Activated CD8-positive, alpha-beta memory T cell treated with anti-CD3 and anti-CD28 coated beads for 36 hours (primary cell): ENCODE data around the gene CASD1. TPM values are rescaled to one million over a fixed set of nuclear protein-coding genes. Genes with fewer than 3 reads are reported as not detected.

Source experiments
- CTCF ChIA-PET: fragments of 350-600 bp; sonication (Branson Sonifier 250); formaldehyde crosslinking; loops from one replicate; lab custom pipeline; 2021; ENCODE audit warnings: antibody characterized with exemption; lab: Charles Lee
- POLR2A ChIA-PET: fragments of 350-600 bp; sonication (Branson Sonifier 250); formaldehyde crosslinking; loops from one replicate; lab custom pipeline; 2021; ENCODE audit warnings: antibody characterized with exemption; lab: Charles Lee
- total RNA-seq, 2 experiments: library from RNA; stranded (reverse); gene quantifications; one replicate each; pipeline ENCODE4 v1.2.3, GENCODE V29; 2021

The CASD1 gene
- total RNA-seq, 2 experiments from 2014 or later, result 17.2 to 20.7 TPM

DNA sequence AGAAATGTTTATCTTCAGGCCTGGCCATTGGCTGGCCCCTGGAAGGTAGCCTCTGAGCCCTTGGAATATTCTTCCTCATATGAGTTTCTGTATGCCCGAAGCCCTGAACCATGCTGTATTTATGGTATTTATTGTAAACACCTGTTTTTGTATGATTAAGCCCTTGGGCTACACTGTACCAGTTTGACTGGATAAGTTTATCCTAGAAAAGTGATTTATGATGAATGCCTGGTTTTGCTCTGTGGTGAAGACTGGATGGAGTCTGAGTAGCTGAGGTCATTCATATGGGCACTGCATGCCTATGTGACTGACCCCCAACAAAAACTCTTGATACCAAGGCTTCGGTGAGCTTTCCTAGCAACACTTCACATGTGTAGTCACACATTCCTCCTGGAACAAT lies 66.7 kb downstream of the CASD1 start:
- POLR2A ChIA-PET, result no interaction called here
- CTCF ChIA-PET, result no interaction called here

DNA sequence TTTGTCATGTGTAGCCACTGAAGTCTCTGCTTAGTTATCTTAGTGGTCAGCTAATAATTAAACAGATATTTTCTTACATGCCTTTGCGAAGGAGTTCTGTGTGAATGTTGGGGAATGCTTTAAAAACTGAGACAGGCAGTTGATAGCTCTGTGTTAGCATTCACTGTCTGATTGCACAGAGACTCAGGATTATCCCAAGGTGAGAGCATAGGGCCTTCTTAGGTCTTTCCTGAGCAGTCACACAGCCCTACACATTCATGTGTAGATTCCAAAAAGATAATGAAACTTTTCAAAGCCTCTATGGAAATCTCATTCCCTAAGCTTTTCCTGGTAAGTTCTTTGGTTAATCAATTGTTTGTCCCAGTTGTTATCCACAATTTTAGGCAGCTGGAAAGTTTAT lies 67.7 kb downstream of the CASD1 start:
- ChIA-PET POLR2A (no interaction called here), CTCF (no interaction called here)

DNA sequence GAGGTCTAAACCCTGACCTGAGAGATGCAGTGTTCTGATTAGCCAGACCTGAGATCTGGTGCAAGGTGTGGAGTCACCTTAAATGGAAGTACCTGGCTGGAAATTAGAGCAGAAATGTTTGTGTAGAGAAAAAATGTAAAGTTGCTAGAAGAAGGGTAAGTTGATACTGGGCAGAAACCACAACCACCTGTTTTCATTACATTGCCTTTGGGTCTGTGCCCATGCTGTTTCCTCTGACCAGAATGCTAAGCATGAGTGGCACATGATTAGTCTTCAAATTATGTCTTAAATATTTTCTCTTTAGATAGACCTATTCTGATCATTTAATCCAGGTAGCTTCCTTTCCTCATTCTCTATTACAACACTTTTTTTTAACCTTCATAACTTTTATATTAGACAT lies 69.0 kb downstream of the CASD1 start:
- POLR2A ChIA-PET, result no interaction called here
- CTCF ChIA-PET, result no interaction called here

DNA sequence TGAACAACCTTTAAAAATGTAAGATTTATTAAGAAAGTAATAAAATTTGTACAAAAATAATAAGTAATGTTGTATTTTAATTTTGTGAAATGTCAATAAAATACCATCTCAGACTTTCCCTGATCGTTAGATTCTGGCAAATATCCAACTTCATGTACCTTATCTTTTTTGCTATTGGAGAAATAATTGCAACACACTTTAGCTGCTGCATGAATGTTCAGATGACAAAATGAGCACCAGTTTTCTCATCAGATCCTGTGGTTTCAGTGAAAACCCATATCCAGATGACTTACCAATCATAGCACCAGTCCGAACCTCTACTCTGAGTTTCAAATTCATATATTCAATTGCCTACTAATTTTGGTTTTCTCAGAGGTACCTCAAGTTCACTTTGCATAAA lies 69.9 kb downstream of the CASD1 start:
- CTCF ChIA-PET, result no interaction called here
- POLR2A ChIA-PET, result no interaction called here

DNA sequence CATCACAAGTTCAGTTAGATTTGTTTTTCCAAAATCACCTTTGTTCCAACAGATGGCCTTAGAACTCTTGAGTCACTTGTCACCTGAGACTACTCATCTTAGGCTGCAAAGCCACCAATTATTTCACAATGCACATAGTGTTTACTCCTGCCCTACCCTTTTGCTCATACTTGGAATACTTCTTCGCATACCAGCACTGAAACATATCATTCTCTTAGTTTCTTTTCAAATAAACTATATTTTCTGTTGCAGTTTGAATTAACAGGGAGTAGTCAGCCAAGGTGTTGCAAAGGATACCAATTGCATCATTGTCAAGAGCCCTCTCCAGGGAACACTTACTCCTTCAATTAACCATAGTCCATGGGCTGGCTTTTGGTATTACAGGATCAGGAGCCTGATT lies 71.0 kb downstream of the CASD1 start:
- CTCF ChIA-PET, result no interaction called here
- POLR2A ChIA-PET, result no interaction called here

DNA sequence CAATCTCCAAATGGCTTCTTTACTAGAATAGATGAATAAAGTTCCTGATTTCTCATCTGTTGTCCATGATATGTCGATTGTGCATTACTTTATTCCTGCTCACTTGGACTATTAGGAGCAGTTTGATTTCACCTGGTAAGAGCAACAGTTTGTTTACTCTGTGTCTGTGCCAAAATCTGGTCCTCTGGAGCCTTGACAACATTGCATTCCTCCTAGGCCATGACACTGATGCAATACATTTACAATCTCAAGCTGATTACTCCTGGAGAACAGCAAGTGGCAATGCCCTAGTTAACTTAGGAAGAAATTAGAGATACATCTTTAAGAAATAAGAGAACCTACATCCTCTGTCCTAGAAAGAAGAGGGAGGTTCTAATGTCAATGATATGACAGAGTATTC lies 74.5 kb downstream of the CASD1 start:
- CTCF ChIA-PET, result no interaction called here
- POLR2A ChIA-PET, result no interaction called here

DNA sequence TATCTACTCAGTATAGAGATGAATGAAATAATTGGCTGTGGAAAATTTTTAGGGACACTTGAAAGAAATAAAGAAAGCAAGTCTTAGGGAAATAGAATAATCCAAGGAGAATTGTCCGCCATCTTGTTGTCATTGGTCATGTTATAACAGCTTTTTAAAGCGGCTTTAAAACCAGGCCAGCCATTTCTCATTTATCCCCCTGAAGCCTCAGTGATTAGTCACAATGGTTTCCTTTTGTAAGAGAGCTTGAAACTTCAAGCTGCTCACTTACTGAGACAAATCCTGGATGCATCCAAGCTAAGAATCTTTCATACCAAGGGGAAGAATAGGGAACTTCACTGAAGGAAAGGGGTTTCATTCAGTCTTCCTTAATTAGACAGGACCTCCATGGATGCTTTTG lies 78.5 kb downstream of the CASD1 start:
- POLR2A ChIA-PET, result no interaction called here

DNA sequence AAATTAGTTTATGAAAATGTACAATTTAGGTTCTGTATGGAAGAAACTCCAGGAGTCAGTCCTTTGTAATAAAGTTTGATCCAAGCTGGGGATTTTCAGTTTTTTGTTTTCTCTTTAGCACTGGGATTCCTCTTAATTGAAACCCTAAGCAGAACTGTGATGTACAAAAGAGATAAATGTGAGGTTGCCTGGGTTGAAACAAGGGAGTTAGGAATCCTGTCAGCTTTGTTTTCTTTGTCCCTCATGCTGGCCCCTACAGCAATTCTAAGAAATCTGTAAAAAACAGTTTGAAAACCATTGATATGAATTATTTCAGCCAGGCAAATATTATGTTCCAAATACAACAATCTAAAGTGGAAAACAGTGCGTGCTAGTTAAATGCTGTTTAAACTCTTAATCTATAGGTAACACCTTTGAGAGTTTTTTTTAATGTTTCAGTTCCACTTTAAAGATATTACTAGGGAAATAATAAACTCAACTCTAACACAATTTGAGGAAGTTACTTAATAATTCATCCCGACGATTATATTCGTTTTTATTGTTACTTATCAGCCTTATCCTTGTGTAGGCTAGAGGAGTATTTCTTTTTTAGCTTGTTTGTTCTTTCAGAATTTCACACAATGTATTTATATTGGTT lies 81.0 kb downstream of the CASD1 start:
- CTCF ChIA-PET, result no interaction called here
- POLR2A ChIA-PET, result no interaction called here

More for the DNA sequence above, 78.5 kb downstream of the CASD1 start:
- CTCF ChIA-PET, result no interaction called here

DNA sequence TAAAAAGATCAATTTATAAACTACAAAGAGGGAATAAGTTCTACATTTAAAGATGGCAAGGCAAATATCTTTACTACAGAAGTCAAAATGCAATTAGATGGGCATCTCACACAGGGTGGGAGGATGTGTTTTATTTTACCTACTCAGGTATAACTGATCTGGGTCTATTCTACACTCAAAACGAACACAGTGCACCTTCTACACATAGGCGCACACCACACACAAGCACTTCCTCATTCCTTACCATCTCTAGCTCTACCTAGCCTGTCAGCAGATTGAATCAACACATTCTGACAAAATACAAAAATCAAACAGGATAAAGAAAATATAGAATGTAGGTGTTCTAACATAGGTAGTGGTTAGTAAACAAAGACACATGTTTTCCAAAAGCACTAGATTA lies 81.6 kb downstream of the CASD1 start:
- ChIA-PET POLR2A (no interaction called here), CTCF (no interaction called here)

DNA sequence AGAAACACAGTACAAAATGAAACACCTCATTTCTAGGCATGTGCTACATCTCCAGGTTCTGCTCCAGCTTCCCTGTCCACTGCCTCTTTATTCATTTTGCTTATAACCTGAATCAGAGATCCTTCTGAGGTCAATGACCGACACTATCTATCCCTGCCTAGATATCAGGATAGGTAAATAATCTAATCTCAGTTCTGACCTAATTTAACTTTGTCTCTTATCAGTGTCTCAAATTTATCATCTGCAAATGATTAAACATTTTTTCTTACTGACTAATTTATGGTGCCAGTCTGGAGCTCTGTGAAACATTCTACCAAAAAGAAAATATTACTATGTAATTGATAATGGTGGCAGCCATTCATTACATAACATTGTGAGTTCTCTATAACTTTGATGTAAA lies 85.3 kb downstream of the CASD1 start:
- ChIA-PET POLR2A (no interaction called here), CTCF (no interaction called here)

DNA sequence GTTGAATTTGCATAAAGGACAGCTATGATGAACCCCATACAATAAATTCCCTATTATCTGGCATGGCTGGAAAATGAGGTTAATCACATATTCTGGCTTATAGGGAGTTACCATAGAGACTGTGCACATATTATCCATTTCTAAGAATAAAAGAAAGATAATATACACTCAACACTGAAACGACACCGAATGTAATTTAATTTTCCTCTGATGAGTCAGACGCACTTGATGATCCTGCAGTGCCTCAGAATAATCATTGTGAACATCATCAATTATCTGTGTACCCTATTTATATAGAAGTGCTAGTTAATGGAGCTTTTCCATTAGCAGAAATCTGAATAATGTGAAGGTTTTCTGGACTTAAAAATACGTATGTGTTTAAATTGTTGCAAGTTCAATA lies 86.1 kb downstream of the CASD1 start:
- POLR2A ChIA-PET, result no interaction called here

DNA sequence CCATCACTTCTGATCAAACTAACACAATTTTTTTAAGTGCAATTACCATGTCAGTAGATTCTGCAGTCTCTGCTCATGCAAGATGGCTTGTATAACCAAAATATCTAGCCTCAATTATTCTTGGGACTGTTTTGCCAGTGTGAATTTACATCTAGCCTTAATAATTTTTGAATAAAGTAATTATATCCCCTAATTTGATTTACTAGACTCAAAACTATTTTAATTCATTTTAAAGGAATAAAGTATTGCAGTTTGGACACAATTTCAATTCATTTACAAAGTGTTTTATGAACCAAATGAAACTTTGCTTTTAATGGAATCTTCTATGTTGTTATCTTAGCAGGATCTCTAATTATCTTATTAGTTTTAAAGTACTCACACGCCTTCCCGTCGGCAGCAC lies 90.7 kb downstream of the CASD1 start:
- CTCF ChIA-PET, result no interaction called here
- POLR2A ChIA-PET, result no interaction called here

More for the DNA sequence above, 86.1 kb downstream of the CASD1 start:
- CTCF ChIA-PET, result no interaction called here

DNA sequence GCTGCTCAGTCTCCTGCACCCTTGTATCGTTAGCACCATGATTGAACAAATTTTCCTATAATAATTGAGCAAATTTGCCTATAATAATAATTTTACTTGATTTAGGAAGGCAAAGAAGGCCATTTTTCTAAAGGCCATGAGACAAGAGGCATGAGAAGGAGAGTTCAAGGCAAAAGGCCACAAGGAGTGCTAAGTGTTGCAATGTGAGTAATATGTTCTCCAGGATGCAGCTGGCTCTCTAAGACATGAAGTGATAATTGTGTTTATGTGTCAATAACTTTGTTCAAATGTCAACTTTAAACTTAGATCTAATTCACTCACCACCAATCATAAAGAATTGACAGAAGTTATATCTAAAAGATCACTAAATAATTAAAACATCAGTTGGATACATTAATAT lies 92.6 kb downstream of the CASD1 start:
- CTCF ChIA-PET, result no interaction called here
- POLR2A ChIA-PET, result no interaction called here

DNA sequence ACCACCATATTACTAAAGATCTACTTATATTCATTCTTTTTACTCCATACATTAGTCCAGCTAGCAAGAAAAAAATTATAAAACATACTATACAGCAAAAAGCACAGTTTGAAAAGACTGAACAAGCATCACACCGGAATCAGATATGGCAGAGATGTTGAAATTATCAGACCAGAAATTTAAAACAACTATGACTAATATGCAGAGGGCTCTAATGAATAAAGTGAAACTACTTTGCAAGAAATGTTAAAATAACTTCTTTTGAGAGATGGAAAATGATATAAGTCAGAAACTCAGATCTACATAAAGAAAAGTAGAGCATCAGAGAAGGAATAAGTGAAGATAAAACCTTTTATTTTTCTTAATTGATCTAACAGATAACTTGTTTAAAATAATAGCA lies 95.4 kb downstream of the CASD1 start:
- CTCF ChIA-PET, result no interaction called here
- POLR2A ChIA-PET, result no interaction called here

Other genes starting within 250 kb of the CASD1 start
- gene COL1A2, start 114.9 kb upstream of the CASD1 start, total RNA-seq, result under 1 TPM; 0.21 to 0.23 TPM
- gene SGCE, start 146.3 kb downstream of the CASD1 start, total RNA-seq, result 1 to 10 TPM in 1 of 2 experiments, under 1 TPM in 1; 0.70 to 1.1 TPM